Activated CD4-positive, alpha-beta T cell treated with anti-CD3 and anti-CD28 coated beads, Interleukin-2, amount 10 ng/mL, durations not matched to agents 24 days and 14 days (primary cell): ENCODE results near the gene PRDM16. TPM values are rescaled to one million over a fixed set of nuclear protein-coding genes. Genes with fewer than 3 reads are reported as not detected.

Experiments used
- DNase-seq: peaks from one replicate; pipeline ENCODE4 v3.0.0; 2022
- H3K27ac Mint-ChIP-seq: one replicate; pipeline ENCODE4 v1.8.0; 2022; ENCODE audit warnings: mild to moderate bottlenecking, mixed read lengths
- H3K27me3 Mint-ChIP-seq: one replicate; pipeline ENCODE4 v1.8.0; 2022; ENCODE audit warnings: mixed read lengths
- H3K36me3 Mint-ChIP-seq: one replicate; pipeline ENCODE4 v1.8.0; 2022; ENCODE audit warnings: low read depth, mild to moderate bottlenecking, mixed read lengths
- H3K4me1 Mint-ChIP-seq: one replicate; pipeline ENCODE4 v1.8.0; 2021; ENCODE audit warnings: mixed read lengths
- H3K4me3 Mint-ChIP-seq: one replicate; pipeline ENCODE4 v1.8.0; 2022; ENCODE audit warnings: mild to moderate bottlenecking, moderate library complexity, mixed read lengths
- H3K9me3 Mint-ChIP-seq: one replicate; pipeline ENCODE4 v1.8.0; 2021; ENCODE audit warnings: mixed read lengths
- intact Hi-C: fragments of 100-400 bp; cut with micrococcal nuclease; formaldehyde crosslinking; loops from one replicate; pipeline ENCODE4 v1.15.1; 2023
- total RNA-seq: library from RNA; stranded (reverse); gene quantifications from 2 replicates; pipeline ENCODE4 v1.2.3, GENCODE V29; 2022

Gene PRDM16
- total RNA-seq, 1 donor from 2014 or later = not detected

DNA sequence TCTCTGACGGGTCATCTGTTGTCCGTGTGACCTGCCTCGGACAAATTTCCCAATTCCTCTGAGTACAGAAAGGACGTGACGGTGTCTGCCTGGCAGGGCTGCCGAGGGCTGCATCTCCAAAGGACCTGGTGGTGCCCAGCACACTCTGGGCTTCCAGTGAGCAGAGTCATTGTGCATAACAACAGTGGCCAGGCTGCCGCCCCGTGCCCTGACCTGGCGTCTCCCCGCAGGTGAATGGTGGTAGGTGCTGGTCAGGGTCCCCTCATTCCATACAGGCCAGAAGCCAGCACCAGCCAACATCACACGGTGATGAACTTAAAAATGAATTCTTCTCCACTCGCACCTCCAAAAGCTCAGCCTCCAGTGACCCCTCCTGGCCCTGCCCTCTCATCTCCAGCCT, 28.2 kb downstream of the PRDM16 start:
- Mint-ChIP-seq H3K27ac (no peak overlapping the region), H3K27me3 (peaks cover 1% of the 10 kb centered on the region), H3K9me3 (no peaks in the 10 kb centered on the region), H3K4me3 (no peak overlapping the region), H3K4me1 (no peaks in the 10 kb centered on the region), H3K36me3 (no peaks in the 10 kb centered on the region)
- intact Hi-C loops = no loop called here
- DNase-seq = no peak

DNA sequence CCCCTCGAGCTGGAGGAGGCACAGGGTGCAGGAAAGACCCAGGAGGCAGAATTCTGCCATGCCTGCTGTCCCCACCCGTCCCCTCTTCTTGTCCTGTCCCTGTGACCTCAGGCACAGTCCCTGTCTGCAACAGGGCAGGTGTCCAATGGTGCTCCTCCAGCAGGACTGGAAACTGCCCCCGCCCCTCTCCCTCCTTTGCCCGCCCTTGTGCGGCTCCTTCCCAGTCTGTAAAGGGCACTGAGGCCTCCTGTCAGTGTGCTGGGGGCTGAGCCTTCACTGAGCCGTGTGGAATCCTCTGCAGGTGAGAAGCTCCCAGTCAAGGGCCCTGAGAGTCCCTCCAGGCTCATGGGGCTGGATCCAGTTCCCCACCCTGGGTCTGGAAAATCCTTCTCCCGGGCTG, 28.9 kb downstream of the PRDM16 start:
- Mint-ChIP-seq H3K36me3 (no peaks in the 10 kb centered on the region), H3K9me3 (no peaks in the 10 kb centered on the region), H3K4me1 (no peaks in the 10 kb centered on the region), H3K27me3 (peaks cover 1% of the 10 kb centered on the region), H3K27ac (no peak overlapping the region), H3K4me3 (no peak overlapping the region)
- intact Hi-C loops = no loop called here
- no peak for DNase-seq

DNA sequence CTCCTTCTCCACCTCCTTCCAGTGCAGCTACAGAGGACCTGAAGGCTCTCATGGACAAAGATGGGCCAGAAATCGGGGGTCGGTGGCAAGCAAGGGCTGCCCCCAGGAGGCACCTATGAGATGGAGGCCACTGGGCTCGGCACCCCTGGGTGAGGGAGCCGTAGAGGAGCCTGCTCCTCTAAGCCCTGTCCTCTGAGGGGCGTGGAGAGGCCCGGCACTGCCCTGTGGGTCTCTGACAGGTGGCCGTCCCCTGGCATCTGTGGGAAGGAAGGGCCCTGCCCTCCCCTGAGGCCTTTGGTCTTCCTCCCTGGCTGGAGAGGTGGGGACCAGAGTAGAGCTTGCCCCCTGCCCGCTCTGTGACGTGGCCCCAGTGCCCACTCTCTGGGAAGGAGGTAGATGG, 30.9 kb downstream of the PRDM16 start:
- Mint-ChIP-seq H3K27ac (no peak overlapping the region), H3K9me3 (no peaks in the 10 kb centered on the region), H3K27me3 (no peaks in the 10 kb centered on the region), H3K36me3 (no peaks in the 10 kb centered on the region), H3K4me3 (no peak overlapping the region), H3K4me1 (no peaks in the 10 kb centered on the region)
- no peak for DNase-seq
- intact Hi-C loops = no loop called here

DNA sequence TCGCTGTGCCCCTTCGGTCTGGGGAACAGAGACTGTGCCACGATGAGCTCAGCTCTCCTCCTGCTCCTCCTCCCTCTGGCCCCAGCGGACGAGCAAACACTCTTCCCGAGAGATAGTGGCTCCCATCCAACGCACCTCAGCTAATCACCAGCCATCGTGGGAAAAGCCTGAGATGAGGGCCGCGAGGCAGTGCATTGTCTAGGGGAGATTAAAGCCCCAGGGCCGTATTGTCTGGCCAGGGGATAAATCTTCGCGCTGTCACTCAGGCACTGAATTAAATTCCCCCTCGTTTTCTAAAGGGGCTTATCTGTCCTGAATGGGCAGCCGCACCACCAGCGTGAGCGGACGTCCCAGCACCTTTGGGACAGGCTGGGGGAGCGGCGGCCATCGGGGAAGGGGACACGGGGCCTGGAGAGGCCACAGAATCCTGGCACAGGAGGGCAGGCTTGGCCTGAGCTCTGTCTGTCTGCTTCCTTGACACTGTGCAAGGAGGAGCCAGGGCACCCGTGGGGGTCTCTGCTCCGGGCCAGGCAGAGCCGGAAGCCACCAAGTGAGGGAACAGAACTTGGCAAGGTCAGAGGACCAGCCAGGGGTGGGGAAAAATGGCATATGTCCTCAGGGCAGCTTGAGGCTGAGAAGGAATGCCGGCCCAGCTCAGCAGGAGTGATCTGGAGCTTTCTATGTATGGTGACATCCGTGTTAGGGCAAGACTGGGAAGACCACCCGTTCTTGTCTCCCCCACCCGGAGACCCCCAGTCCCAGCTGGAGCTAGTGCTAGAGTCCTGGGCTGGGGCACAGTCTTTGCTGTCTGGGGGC, 32.3 kb downstream of the PRDM16 start:
- Mint-ChIP-seq H3K9me3 (no peaks in the 10 kb centered on the region), H3K27ac (no peak overlapping the region), H3K36me3 (no peaks in the 10 kb centered on the region), H3K27me3 (no peaks in the 10 kb centered on the region), H3K4me1 (no peaks in the 10 kb centered on the region), H3K4me3 (no peak overlapping the region)
- no peak for DNase-seq
- intact Hi-C loops = no loop called here

DNA sequence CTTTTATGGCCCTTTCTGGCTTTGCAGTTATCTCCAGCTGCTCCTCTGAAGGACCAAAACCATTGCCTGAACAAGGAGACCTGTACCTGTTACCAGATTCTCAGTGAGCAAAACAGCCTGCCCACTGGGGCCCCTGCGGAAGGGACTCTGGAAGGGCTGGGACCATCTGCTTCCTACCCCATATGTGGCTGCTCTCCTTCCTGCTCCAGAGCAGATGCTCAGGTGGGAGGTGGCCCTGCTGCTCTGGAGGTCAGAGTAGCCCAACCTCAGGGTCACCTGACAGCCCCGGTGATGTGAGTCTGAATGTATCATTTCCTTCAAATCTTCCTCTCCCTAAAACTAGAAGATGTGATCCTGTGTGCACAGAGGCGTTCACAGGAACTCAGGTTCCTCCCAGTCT, 33.6 kb downstream of the PRDM16 start:
- Mint-ChIP-seq H3K4me3 (no peak overlapping the region), H3K27ac (no peak overlapping the region), H3K4me1 (no peaks in the 10 kb centered on the region), H3K36me3 (no peaks in the 10 kb centered on the region), H3K27me3 (no peaks in the 10 kb centered on the region), H3K9me3 (no peaks in the 10 kb centered on the region)
- intact Hi-C loops = no loop called here
- DNase-seq = no peak

- Mint-ChIP-seq H3K9me3 (no peaks in the 10 kb centered on the region), H3K36me3 (no peaks in the 10 kb centered on the region), H3K27me3 (no peaks in the 10 kb centered on the region), H3K4me3 (no peak overlapping the region), H3K4me1 (no peaks in the 10 kb centered on the region), H3K27ac (no peak overlapping the region)
- DNase-seq = no peak
- intact Hi-C loops = no loop called here
Measured at GRCh38 chr1:3103967-3104677, 35.1 kb downstream of the PRDM16 start.

DNA sequence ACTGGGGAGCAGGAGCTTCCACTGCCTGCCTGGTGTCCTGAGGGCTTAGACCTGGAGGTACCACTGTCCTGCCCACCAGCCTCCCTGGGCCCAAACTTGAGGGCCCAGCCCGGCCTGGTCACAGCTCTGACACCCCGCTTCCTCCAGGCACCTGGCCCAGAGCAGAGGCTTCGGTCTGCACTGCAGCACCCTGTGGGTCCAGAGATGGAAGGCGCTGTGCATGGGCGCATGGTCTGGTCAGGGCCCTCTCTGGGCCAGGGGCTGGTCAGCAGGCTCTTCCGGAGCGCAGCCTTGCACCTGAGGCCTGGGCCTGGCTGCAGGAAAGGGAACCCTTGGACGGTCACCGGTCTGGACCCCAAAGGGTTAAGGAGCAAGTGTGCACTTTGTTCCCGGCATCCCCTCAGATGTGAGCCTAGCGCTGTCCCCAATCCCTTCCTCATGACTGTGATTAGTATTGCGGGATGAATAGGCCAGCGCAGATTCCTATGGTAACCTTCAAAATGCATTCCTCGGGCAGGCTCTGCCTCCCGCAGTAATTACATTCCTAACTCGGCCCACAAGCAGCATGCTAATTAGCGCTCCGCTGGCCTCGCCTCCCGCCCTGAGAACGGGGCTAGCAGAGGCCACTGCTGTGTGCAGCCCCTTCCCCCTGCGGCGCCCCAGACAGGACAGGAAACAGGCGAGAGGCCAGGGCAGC, 36.3 kb downstream of the PRDM16 start:
- no peak for DNase-seq
- Mint-ChIP-seq H3K9me3 (no peaks in the 10 kb centered on the region), H3K27ac (no peak overlapping the region), H3K36me3 (no peaks in the 10 kb centered on the region), H3K4me1 (no peaks in the 10 kb centered on the region), H3K27me3 (no peaks in the 10 kb centered on the region), H3K4me3 (no peak overlapping the region)
- intact Hi-C loops = no loop called here

DNA sequence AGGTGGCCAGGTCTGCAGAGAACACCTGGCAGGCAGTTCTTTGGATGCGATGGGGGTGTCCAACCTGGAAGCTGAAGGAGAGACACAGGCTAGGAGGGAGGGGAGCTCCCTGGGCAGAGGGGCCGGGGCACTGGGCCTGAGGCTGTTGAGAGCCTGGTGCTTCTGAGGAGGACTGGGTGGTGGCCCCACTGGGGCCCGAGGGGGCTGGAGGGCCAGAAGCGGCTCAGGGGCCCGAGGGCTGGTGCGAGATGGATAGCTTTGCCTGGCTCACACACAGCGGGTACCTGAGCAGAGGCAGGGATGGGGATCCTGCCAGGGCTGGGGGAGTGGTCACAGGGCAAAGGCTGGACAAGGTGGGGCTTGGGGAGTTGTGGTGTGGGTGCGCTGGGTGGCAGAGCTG, 37.2 kb downstream of the PRDM16 start:
- no peak overlapping the region for H3K27ac Mint-ChIP-seq
- H3K36me3 Mint-ChIP-seq = no peaks in the 10 kb centered on the region
- no peak overlapping the region for H3K4me3 Mint-ChIP-seq
- H3K9me3 Mint-ChIP-seq = no peaks in the 10 kb centered on the region
- no peaks in the 10 kb centered on the region for H3K4me1 Mint-ChIP-seq
- no peaks in the 10 kb centered on the region for H3K27me3 Mint-ChIP-seq
- DNase-seq = no peak
- intact Hi-C loops = no loop called here

- no peak for DNase-seq
- no peak overlapping the region for H3K27ac Mint-ChIP-seq
- intact Hi-C loops = no loop called here
- no peaks in the 10 kb centered on the region for H3K27me3 Mint-ChIP-seq
- H3K4me3 Mint-ChIP-seq = no peak overlapping the region
- no peaks in the 10 kb centered on the region for H3K9me3 Mint-ChIP-seq
- H3K4me1 Mint-ChIP-seq = no peaks in the 10 kb centered on the region
- H3K36me3 Mint-ChIP-seq = no peaks in the 10 kb centered on the region
Measured at GRCh38 chr1:3107201-3107600, 38.2 kb downstream of the PRDM16 start.

- Mint-ChIP-seq H3K27me3 (no peaks in the 10 kb centered on the region), H3K27ac (no peak overlapping the region), H3K36me3 (no peaks in the 10 kb centered on the region), H3K4me3 (no peak overlapping the region), H3K4me1 (no peaks in the 10 kb centered on the region), H3K9me3 (no peaks in the 10 kb centered on the region)
- DNase-seq = no peak
- intact Hi-C loops = no loop called here
Measured at GRCh38 chr1:3109355-3109754, 40.4 kb downstream of the PRDM16 start.

DNA sequence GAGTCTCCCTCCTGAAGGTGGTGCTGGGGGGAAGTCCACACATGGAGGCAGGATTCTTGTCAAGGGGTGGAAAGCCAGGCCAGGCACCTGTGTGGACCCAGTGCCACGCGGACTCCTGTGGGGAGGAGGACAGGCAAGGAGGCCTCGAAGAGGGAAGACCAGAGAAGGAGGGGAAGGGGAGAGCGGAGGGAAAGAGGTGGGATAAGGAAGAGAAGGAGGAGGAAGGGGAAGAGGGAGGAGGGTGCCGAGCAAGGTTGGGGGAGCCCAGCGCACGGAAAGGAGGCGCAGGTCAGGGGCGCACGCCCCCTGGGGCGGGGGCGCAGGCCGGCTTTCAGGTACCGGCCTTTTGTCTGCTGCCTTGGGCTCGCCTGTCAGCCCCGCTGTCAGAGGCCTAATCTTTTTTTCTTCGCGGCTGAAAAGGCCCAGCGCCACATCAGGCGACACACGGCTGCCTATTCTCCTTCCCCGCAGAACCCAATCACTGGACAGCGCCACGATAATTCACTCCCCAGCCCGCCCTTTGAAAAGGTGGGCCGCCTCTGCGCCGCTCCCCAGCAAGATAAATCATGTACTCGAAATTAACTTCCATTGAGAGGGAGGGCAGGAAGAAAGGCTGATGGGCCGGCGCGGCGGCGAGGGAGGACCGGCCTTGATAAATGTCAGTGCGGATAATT, 42.5 kb downstream of the PRDM16 start:
- Mint-ChIP-seq H3K27me3 (no peaks in the 10 kb centered on the region), H3K36me3 (no peaks in the 10 kb centered on the region), H3K4me3 (no peak overlapping the region), H3K27ac (no peak overlapping the region), H3K4me1 (no peaks in the 10 kb centered on the region), H3K9me3 (no peaks in the 10 kb centered on the region)
- intact Hi-C loops = no loop called here
- DNase-seq = no peak

DNA sequence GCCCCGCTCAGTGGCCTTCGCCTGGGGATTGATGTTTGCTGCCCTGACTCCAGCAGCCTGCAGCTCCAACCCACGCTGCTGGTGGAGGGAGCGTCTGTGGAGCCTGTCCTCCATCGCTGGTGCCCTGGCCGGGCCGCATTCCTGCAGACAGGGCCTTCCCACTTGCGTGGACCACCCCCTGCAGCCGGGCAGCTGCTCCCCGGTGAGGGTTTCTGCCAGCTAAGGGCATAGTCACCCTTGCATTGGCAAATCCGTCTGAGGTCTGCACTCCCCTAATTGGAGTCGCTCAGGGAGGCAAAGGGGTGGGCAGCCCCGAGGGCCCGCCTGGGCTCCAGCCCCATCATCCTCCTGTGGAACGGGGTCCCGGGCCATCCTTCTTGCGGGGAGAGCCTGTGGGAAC, 43.5 kb downstream of the PRDM16 start:
- Mint-ChIP-seq H3K36me3 (no peaks in the 10 kb centered on the region), H3K27me3 (no peaks in the 10 kb centered on the region), H3K27ac (no peak overlapping the region), H3K9me3 (no peaks in the 10 kb centered on the region), H3K4me3 (no peak overlapping the region), H3K4me1 (no peaks in the 10 kb centered on the region)
- DNase-seq = no peak
- intact Hi-C loops = no loop called here

DNA sequence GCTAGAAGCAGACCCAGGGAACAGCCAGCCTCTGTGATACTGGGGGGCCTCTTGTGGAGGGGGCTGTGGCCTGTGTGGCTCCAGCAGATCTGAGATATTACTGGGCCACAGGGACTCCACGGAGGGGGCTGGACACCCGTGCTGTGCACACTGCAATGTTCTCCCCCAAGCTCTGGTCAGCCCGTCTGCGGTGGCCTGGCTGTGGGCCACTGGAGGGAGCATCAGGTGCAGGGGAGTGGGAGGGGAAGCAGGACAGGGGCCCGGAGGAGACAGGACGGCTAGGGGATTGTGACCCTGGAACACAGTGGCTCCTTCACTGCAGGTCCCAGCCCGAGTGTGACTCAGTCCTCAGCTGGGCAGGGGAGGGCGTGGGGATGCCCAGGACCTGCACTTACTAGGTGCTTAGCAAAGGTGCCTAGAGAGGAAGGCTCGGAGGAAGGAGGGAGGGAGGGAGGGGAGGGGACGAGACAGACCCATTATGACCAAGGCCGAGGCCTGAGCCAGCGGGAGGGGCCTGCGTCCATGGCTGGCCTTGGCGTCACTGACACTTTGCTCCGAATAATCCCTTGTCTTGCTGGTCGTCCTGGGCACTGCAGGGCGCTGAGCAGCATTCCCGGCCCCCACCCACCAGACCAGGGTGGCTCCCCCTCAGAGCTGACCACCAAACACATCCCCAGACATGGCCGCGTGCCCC, 44.2 kb downstream of the PRDM16 start:
- no peak overlapping the region for H3K27ac Mint-ChIP-seq
- no peak for DNase-seq

More for the DNA sequence above, 44.2 kb downstream of the PRDM16 start:
- H3K4me3 Mint-ChIP-seq = no peak overlapping the region
- no peaks in the 10 kb centered on the region for H3K36me3 Mint-ChIP-seq
- H3K27me3 Mint-ChIP-seq = no peaks in the 10 kb centered on the region
- intact Hi-C loops = no loop called here
- no peaks in the 10 kb centered on the region for H3K9me3 Mint-ChIP-seq
- H3K4me1 Mint-ChIP-seq = no peaks in the 10 kb centered on the region
